IMR-90 (cell line): ENCODE measurements around the gene WRAP53. TPM values are rescaled to one million over a fixed set of nuclear protein-coding genes. Genes with fewer than 3 reads are reported as not detected.

ENCODE experiments used
- ATAC-seq: fragments of 200-7000 bp; cut with Tn5 transposase; 2 replicates; pipeline ENCODE4 v1.9.1; 2020; ENCODE audit warnings: low read depth, mild to moderate bottlenecking, moderate library complexity
- BruUV-seq: library from RNA; stranded (reverse); fragments of 400-500 nt; replicated peaks from 2 replicates; lab custom pipeline; 2021; lab: Mats Ljungman, UMichigan
- CTCF ChIA-PET: fragments of 300-600 bp; formaldehyde crosslinking; extraction: SDS; loops from one replicate; lab custom pipeline; 2021; ENCODE audit warnings: antibody characterized with exemption; lab: Yijun Ruan, JAX
- POLR2A ChIA-PET: fragments of 300-600 bp; sonication (Branson Sonifier 250); formaldehyde crosslinking; loops from one replicate; lab custom pipeline; 2022; ENCODE audit warnings: antibody characterized with exemption; ENCODE audit not compliant: unreplicated experiment; lab: Charles Lee
- DNase-seq: peaks from one replicate; pipeline ENCODE4 v3.0.0; 2013
- H2AFZ ChIP-seq: replicated peaks from 2 replicates; pipeline ENCODE3; 2013; ENCODE audit warnings: low read length, mild to moderate bottlenecking; ENCODE audit not compliant: poor library complexity
- H2AK5ac ChIP-seq: 2 replicates; pipeline ENCODE4 v1.6.1; 2013; ENCODE audit warnings: low read depth, low read length, inconsistent platforms
- H2AK9ac ChIP-seq: replicated peaks from 2 replicates; pipeline ENCODE3; 2013; ENCODE audit warnings: mild to moderate bottlenecking, low read depth, low read length, moderate library complexity; ENCODE audit not compliant: poor library complexity
- H2BK120ac ChIP-seq: 2 replicates; pipeline ENCODE4 v1.6.1; 2013; ENCODE audit warnings: low read depth, low read length, inconsistent platforms
- H2BK15ac ChIP-seq: 3 replicates; pipeline ENCODE4 v1.6.1; 2013; ENCODE audit warnings: low read depth, low read length, inconsistent platforms
- H2BK20ac ChIP-seq: 2 replicates; pipeline ENCODE4 v1.6.1; 2013; ENCODE audit warnings: low read depth, mild to moderate bottlenecking, inconsistent platforms, low read length, moderate library complexity
- H2BK5ac ChIP-seq: 2 replicates; pipeline ENCODE4 v1.6.1; 2013; ENCODE audit warnings: mild to moderate bottlenecking, low read depth, low read length, inconsistent platforms; ENCODE audit not compliant: poor library complexity, severe bottlenecking
- H3K14ac ChIP-seq: replicated peaks from 2 replicates; pipeline ENCODE4 v1.6.1; 2013; ENCODE audit warnings: low read depth, low read length, inconsistent platforms
- H3K18ac ChIP-seq: 2 replicates; pipeline ENCODE4 v1.6.1; 2013; ENCODE audit warnings: low read depth, low read length, control low read depth
- H3K23ac ChIP-seq: 2 replicates; pipeline ENCODE4 v1.6.1; 2013; ENCODE audit warnings: low read depth, low read length, inconsistent platforms
- H3K27ac ChIP-seq: 2 replicates; pipeline ENCODE4 v1.5.1; 2013; ENCODE audit warnings: mild to moderate bottlenecking, control low read depth, low read length; ENCODE audit not compliant: insufficient read depth
- H3K27me3 ChIP-seq: 2 replicates; pipeline ENCODE4 v1.6.1; 2013; ENCODE audit warnings: low read length; ENCODE audit not compliant: control insufficient read depth, insufficient read depth
- H3K36me3 ChIP-seq: 2 replicates; pipeline ENCODE4 v1.6.1; 2013; ENCODE audit warnings: low read length, mixed read lengths; ENCODE audit not compliant: control insufficient read depth, insufficient read depth
- H3K4ac ChIP-seq: 2 replicates; pipeline ENCODE4 v1.6.1; 2013; ENCODE audit warnings: low read depth, low read length, inconsistent platforms
- H3K4me1 ChIP-seq: 2 replicates; pipeline ENCODE4 v1.6.1; 2013; ENCODE audit warnings: low read length, mixed read lengths; ENCODE audit not compliant: control insufficient read depth, insufficient read depth
- H3K4me2 ChIP-seq: 2 replicates; pipeline ENCODE4 v1.6.1; 2013; ENCODE audit warnings: low read depth, mild to moderate bottlenecking, control low read depth, low read length, moderate library complexity
- H3K4me3 ChIP-seq: 2 replicates; pipeline ENCODE4 v1.5.1; 2013; ENCODE audit warnings: low read depth, mild to moderate bottlenecking, control low read depth, low read length, moderate library complexity; ENCODE audit not compliant: insufficient read depth
- H3K56ac ChIP-seq: 2 replicates; pipeline ENCODE4 v1.6.1; 2013; ENCODE audit warnings: low read length, inconsistent platforms; ENCODE audit not compliant: insufficient read depth; ENCODE audit errors: extremely low read depth
- H3K79me1 ChIP-seq, 2 experiments: 2 replicates each; pipeline ENCODE4 v1.6.1; 2013; ENCODE audit warnings: low read length in 2 of 2, inconsistent platforms in 1 of 2, low read depth in 1 of 2
- H3K9ac ChIP-seq: 2 replicates; pipeline ENCODE4 v1.6.1; 2013; ENCODE audit warnings: low read depth, low read length, control low read depth
- H3K9me1 ChIP-seq: 2 replicates; pipeline ENCODE4 v1.6.1; 2013; ENCODE audit warnings: low read length, inconsistent platforms; ENCODE audit not compliant: insufficient read depth
- H3K9me3 ChIP-seq: 2 replicates; pipeline ENCODE4 v1.6.1; 2013; ENCODE audit warnings: low read length; ENCODE audit not compliant: control insufficient read depth, insufficient read depth
- H4K20me1 ChIP-seq: 2 replicates; pipeline ENCODE4 v1.6.1; 2013; ENCODE audit warnings: low read length, inconsistent platforms; ENCODE audit not compliant: insufficient read depth
- H4K5ac ChIP-seq: 2 replicates; pipeline ENCODE4 v1.6.1; 2013; ENCODE audit warnings: mild to moderate bottlenecking, low read depth, low read length, control low read depth
- H4K8ac ChIP-seq, 2 experiments: 2 replicates each; pipeline ENCODE4 v1.6.1; 2013; ENCODE audit warnings: low read depth in 2 of 2, low read length in 2 of 2, control low read depth in 1 of 2, inconsistent platforms in 1 of 2
- H4K91ac ChIP-seq: 2 replicates; pipeline ENCODE4 v1.6.1; 2013; ENCODE audit warnings: low read depth, low read length, inconsistent platforms; ENCODE audit not compliant: insufficient read depth
- CHD1 ChIP-seq: IDR thresholded peaks from 2 replicates; pipeline ENCODE4 v1.6.1; 2012; ENCODE audit warnings: low read depth, low read length, improper control_type of control experiment
- CTCF ChIP-seq: conservative IDR thresholded peaks from 2 replicates; pipeline ENCODE4 v1.5.1; 2012; ENCODE audit warnings: mild to moderate bottlenecking, low read depth, low read length, improper control_type of control experiment
- FOS ChIP-seq: fragments of 150-350 bp; IDR thresholded peaks from 2 replicates; pipeline ENCODE4 v1.6.1; 2016; ENCODE audit warnings: low read depth, low read length
- MAZ ChIP-seq: IDR thresholded peaks from 2 replicates; pipeline ENCODE4 v1.6.1; 2012; ENCODE audit warnings: low read depth, mild to moderate bottlenecking, low read length, improper control_type of control experiment, moderate library complexity, borderline replicate concordance
- MXI1 ChIP-seq: IDR thresholded peaks from 2 replicates; pipeline ENCODE4 v1.6.1; 2012; ENCODE audit warnings: low read depth, mild to moderate bottlenecking, low read length, moderate library complexity, borderline replicate concordance
- POLR2A ChIP-seq: IDR thresholded peaks from 2 replicates; pipeline ENCODE4 v1.6.1; 2012; ENCODE audit warnings: mild to moderate bottlenecking, low read depth, low read length
- RCOR1 ChIP-seq: IDR thresholded peaks from 2 replicates; pipeline ENCODE4 v1.6.1; 2012; ENCODE audit warnings: mild to moderate bottlenecking, low read length, improper control_type of control experiment; ENCODE audit not compliant: insufficient replicate concordance
- SMC3 ChIP-seq: fragments of 150-350 bp; IDR thresholded peaks from 2 replicates; pipeline ENCODE4 v1.6.1; 2016; ENCODE audit warnings: low read depth, mild to moderate bottlenecking, antibody characterized with exemption, low read length, moderate library complexity
- WGBS, 2 experiments: methylation state at CpG; one replicate each; pipeline versions ENCODE4 v1.1.5 to v1.1.7; 2013; ENCODE audit warnings: missing lambda C conversion rate in 2 of 2; ENCODE audit not compliant: insufficient read length in 1 of 2; ENCODE audit errors: extremely low coverage in 2 of 2; 5-methylcytosine and 5-hydroxymethylcytosine counted together
- dilution Hi-C: fragments of 300-500 bp; cut with HindIII; formaldehyde crosslinking; loops from one replicate; pipeline ENCODE4 v1.14.3; 2018; ENCODE audit warnings: low sequenced_read_pairs; ENCODE audit not compliant: unreplicated experiment
- in situ Hi-C: fragments of 300-500 bp; cut with MboI; formaldehyde crosslinking; loops from 3 replicates; pipeline ENCODE4 v1.14.3; 2019; ENCODE audit warnings: low sequenced_read_pairs, inconsistent platforms, mixed read lengths
- intact Hi-C: fragments of 100-400 bp; cut with micrococcal nuclease; formaldehyde crosslinking; loops from 2 replicates; pipeline ENCODE4 v1.10.0; 2022
- polyA plus RNA-seq, 3 experiments: library from polyadenylated mRNA; depleted of rRNA; stranded (reverse); fragments of >200 nt; gene quantifications; 2 replicates each; pipeline ENCODE4 v1.2.3, GENCODE V29; 2012; ENCODE audit warnings: low replicate concordance in 1 of 3
- total RNA-seq: library from RNA; depleted of rRNA; stranded (reverse); fragments of >200 nt; gene quantifications from 2 replicates; pipeline ENCODE4 v1.2.3, GENCODE V29; 2012

The WRAP53 gene
- total and polyA plus RNA-seq, 2 of the 4 experiments (the other 2 are of a cell fraction) = 6.6 to 9.5 TPM

GRCh38 chr17:7744416-7744815 lies 56.1 kb downstream of the WRAP53 start:
- Histone ChIP-seq H3K9me1 (no peaks in the 10 kb centered on the region), H3K4me2 (no peak overlapping the region), H3K56ac (no peak overlapping the region), H4K20me1 (no peaks in the 10 kb centered on the region), H4K5ac (peak overlapping the region; percentile 3), H2AK9ac (no peak overlapping the region), H3K23ac (no peak overlapping the region), H4K8ac (peak overlapping the region in 1 of 2 experiments; percentile 20; a peak in 1 of 4 replicates), H3K4me3 (no peak overlapping the region), H3K27me3 (peaks cover 14% of the 10 kb centered on the region), H2BK5ac (peak overlapping the region; percentile 4), H3K27ac (0 out of 2 replicates have a peak overlapping the region, but pooled peaks have one; percentile 4), H3K4me1 (peaks cover 17% of the 10 kb centered on the region), H2AFZ (peak overlapping the region; percentile 24), H3K18ac (peak overlapping the region; percentile 1; the same call in 1 of the 2 replicates), H3K9me3 (no peaks in the 10 kb centered on the region), H3K4ac (peak overlapping the region; percentile 66; the same call in 1 of the 2 replicates), H2BK15ac (peak overlapping the region; percentile 31; the same call in 2 of the 3 replicates), H3K79me1 (no peaks in the 10 kb centered on the region), H3K14ac (peak overlapping the region; percentile 33; the same call in 1 of the 2 replicates), H4K91ac (peak overlapping the region; percentile 31), H2BK120ac (peak overlapping the region; percentile 72; the same call in 1 of the 2 replicates), H2BK20ac (0 out of 2 replicates have a peak overlapping the region, but pooled peaks have one; percentile 53), H3K9ac (no peak overlapping the region), H2AK5ac (peak overlapping the region; percentile 88; the same call in 1 of the 2 replicates), H3K36me3 (no peaks in the 10 kb centered on the region)
- BruUV-seq = no TSS peak
- DNase-seq = no peak
- POLR2A ChIA-PET = interaction anchor here (0.6 kb wide), 1 partner anchor 57 kb away, joined by 3 read pairs; no protein-coding TSS in a partner anchor
- WGBS, 2 experiments = 59% methylated on average over 5 of the region's 8 CpGs; no CpG with 5 or more reads in 1 of the 2 experiments
- in situ Hi-C loops (loop anchor here (5.0 to 25.0 kb wide), 3 partner anchors 38 to 243 kb away; no protein-coding TSS in a partner anchor), intact Hi-C loops (loop anchor here (5.0 kb wide), 1 partner anchor 153 kb away; no protein-coding TSS in a partner anchor), dilution Hi-C loops (no loop called here)
- CTCF ChIA-PET = interaction anchor here (0.6 to 2.6 kb wide), 5 partner anchors 23 to 246 kb away, joined by 3 to 34 read pairs (median 4); partner anchors contain the start of gene NAA38
- no peak for TF ChIP-seq RCOR1
- no peak for TF ChIP-seq MAZ
- no peak for TF ChIP-seq MXI1
- TF ChIP-seq CTCF = no peak
- TF ChIP-seq SMC3 = no peak
- TF ChIP-seq CHD1 = no peak
- no peak for TF ChIP-seq POLR2A
- TF ChIP-seq FOS = no peak
- ATAC-seq = no peak
